NT2/D1 (cell line): ENCODE measurements around the gene THBS2.

Experiments
- SUZ12 ChIP-seq: IDR thresholded peaks from 2 replicates; pipeline ENCODE4 v1.6.1; 2011; ENCODE audit not compliant: insufficient read length, insufficient read depth; ENCODE audit errors: extremely low read depth
- YY1 ChIP-seq: IDR thresholded peaks from 2 replicates; pipeline ENCODE4 v1.6.1; 2011; ENCODE audit not compliant: insufficient read length, insufficient read depth

DNA sequence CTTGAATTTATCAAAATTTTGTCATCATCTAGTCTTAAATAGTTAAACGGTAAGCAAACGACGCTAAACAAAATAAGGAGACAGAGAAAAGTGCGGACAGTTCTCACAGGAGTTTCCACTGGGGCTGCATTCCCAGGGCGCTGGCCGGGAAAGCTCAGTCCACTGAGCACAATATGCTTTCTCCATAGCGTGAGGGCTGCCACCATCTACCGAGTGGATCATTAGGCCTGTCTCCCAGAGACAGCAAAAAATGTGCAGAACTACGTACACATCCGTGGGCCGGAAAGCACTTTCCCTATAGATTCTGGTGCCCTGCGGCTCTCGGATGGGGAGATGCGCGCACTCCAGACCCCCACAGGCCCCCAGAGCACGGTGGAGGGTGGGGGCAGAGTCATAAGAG, 84.9 kb downstream of the THBS2 start:
- no peak for TF ChIP-seq SUZ12
- TF ChIP-seq YY1, result no peak
